Epithelial cell of proximal tubule (primary cell): ENCODE data around the gene LMO7. TPM values are rescaled to one million over a fixed set of nuclear protein-coding genes. Genes with fewer than 3 reads are reported as not detected.

Experiments
- DNase-seq: peaks from one replicate; pipeline ENCODE4 v3.0.0-alpha.2; 2011; ENCODE audit warnings: low read depth
- H3K4me3 ChIP-seq: 2 replicates; pipeline ENCODE4 v1.5.1; 2011; ENCODE audit warnings: low read depth, mild to moderate bottlenecking, low read length
- CTCF ChIP-seq: conservative IDR thresholded peaks from 2 replicates; pipeline ENCODE4 v1.5.1; 2012; ENCODE audit warnings: low read depth, mild to moderate bottlenecking, low read length
- total RNA-seq: library from RNA; depleted of rRNA; stranded (reverse); fragments of >200 nt; gene quantifications from 2 replicates; pipeline ENCODE4 v1.2.3, GENCODE V29; 2015

LMO7 gene
- total RNA-seq, 1 donor from 2014 or later = 46.9 TPM

- no peak overlapping the region for H3K4me3 ChIP-seq
- DNase-seq = no peak
- TF ChIP-seq CTCF = no peak
These were observed 23.8 kb upstream of the LMO7 start for GRCh38 chr13:75612354-75612753.

- no peak overlapping the region for H3K4me3 ChIP-seq
- no peak for TF ChIP-seq CTCF
- no peak for DNase-seq
These were observed 18.9 kb upstream of the LMO7 start for GRCh38 chr13:75617230-75617629.

- no peak for DNase-seq
- TF ChIP-seq CTCF = no peak
- H3K4me3 ChIP-seq = no peak overlapping the region
These were observed 17.8 kb upstream of the LMO7 start for GRCh38 chr13:75618308-75618707.

GRCh38 chr13:75620020-75620419 is 16.1 kb upstream of the LMO7 start:
- no peak for TF ChIP-seq CTCF
- H3K4me3 ChIP-seq = no peak overlapping the region
- DNase-seq = no peak

- DNase-seq = no peak
- no peak for TF ChIP-seq CTCF
- no peak overlapping the region for H3K4me3 ChIP-seq
These were observed 15.0 kb upstream of the LMO7 start for GRCh38 chr13:75621147-75621546.

GRCh38 chr13:75628801-75629200 is 7.3 kb upstream of the LMO7 start:
- no peak for TF ChIP-seq CTCF
- no peak for DNase-seq
- H3K4me3 ChIP-seq = no peak overlapping the region

GRCh38 chr13:75633285-75633684 is 2.8 kb upstream of the LMO7 start:
- no peak for DNase-seq
- TF ChIP-seq CTCF = no peak
- H3K4me3 ChIP-seq = no peak overlapping the region
